Right forelimb (tissue), 1 donor: ENCODE data around the gene SNAPC2.
"Not testable (repeated sequence)": the region's sequence is repeated elsewhere in the genome, so short reads cannot be mapped to it uniquely, and the experiment has no call there.

ENCODE experiments used
- DNase-seq: peaks from one replicate; pipeline ENCODE4 v3.0.0-alpha.2; 2018

The SNAPC2 gene

DNA sequence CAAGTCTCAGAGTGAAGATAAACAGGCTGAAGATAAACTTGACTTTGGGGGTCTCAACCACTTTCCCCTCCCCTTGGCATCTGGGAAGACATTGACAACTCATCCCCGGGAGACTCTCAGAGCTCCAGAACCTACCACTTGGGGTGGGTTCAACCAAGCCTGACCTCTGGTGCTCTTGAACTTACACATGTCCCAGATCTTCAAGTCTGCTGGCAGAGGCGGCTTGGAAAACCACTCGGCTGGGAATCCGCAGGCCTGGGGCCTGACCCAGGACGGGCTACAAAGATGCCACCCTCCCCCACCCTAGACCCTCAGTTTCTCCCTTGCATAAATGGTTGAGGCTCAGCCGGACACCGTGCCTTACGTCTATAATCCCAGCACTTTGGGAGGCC, 31.3 kb upstream of the SNAPC2 start:
- no peak for DNase-seq

DNA sequence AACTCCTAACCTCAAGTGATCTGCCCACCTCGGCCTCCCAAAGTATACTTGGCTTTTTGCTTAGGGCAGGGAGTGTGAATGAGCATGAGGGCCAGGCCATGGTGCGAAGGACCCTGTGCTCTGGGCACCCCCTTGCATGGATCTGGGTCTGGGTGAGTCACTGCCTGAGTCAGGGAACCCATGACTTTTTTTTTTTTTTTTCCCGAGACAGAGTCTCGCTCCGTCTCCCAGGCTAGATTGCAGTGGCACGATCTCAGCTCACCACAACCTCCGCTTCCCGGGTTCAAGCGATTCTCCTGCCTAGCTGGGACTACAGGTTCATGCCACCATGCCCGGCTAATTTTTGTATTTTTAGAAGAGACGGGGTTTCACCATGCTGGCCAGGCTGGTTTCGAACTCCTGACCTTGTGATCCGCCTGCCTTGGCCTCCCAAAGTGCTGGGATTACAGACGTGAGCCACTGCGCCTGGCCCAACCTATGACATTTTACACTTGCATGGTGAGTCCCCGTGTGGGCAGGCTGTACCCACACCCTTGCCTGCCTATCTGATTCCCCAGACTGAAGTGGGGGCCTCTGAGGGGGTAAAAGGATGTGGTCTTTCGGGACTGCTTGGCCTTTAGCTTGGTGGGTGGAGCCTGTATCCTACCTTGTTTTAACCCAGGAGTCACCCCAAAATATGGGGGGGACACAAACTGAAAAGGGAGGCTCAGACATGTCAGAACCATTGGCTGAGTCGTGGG, 26.6 kb upstream of the SNAPC2 start:
- not testable (repeated sequence) for DNase-seq

DNA sequence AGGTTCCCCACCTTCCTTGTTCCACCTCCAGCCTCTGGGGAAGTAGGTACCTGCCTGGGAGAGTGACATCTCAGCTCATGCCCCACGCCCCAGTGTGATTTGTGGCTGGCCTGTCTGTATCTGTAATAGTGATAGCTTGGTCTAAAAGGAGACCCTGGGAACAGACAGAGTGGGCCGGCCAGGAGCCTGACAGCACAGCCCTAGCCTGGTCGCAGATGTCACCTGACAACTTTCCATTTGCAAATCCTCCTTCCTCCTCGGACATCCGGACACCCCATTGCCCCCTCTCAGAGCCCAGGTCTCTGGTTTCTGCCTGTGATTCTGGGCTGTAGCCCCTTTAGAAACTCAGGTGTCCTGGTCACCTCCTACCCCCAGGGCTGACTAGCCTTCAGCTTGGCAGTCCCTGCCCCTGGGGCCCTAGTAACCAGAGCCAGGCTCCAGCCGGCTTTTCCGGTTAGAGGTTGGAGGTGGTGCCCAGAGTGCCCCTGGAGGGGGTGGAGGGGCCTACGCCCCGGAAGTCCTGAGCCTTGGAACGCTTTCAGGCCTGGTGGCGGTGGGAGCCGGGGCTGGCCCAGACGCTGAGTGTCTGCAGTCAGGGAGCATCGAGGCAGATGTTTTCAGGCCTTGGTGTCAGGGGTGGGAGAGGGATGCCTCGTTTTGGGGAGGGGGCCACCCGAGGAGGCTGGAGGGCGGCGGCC, 25.4 kb upstream of the SNAPC2 start:
- no peak for DNase-seq

DNA sequence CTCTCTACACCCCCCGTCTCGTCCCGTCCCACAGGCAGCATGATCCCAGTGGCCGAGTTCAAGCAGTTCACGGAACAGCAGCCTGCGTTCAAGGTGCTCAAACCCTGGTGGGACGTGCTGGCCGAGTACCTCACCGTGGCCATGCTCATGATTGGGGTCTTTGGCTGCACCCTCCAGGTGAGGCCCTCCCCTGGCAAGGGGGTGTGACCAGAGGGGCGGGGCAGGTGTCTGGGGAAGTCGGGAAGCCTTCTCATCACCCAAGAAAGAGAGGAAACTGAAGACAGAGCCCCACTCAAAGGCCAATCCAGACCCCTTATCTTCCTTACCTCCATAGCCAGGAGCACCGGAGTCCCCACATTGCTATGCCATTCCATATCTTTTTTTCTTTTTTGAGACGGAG, 24.6 kb upstream of the SNAPC2 start:
- no peak for DNase-seq

DNA sequence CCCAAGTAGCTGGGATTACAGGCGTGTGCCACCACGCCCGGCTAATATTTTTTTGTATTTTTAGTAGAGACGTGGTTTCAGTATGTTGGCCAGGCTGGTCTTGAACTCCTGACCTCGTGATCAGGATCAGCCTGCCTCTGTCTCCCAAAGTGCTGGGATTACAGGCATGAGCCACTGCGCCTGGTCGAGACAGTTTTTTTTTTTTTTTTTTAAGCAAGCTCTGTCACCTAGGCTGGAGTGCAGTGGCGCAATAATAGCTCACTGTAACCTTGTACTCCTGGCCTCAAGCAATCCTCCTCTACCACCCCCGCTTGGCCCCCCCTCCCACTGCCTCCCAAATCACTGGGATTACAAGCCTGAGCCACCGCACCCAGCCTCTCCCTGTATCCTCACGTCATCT, 22.8 kb upstream of the SNAPC2 start:
- DNase-seq: no peak

DNA sequence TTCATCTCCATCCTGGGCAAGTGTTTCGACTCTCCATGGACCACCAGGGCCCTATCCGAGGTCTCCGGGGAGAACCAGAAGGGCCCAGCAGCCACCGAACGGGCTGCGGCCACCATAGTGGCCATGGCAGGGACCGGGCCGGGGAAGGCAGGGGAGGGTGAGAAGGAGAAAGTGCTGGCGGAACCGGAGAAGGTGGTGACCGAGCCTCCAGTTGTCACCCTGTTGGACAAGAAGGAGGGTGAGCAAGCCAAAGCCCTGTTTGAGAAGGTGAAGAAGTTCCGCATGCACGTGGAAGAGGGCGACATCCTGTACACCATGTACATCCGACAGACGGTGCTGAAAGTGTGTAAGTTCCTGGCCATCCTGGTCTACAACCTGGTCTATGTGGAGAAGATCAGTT, 21.2 kb upstream of the SNAPC2 start:
- DNase-seq: no peak

DNA sequence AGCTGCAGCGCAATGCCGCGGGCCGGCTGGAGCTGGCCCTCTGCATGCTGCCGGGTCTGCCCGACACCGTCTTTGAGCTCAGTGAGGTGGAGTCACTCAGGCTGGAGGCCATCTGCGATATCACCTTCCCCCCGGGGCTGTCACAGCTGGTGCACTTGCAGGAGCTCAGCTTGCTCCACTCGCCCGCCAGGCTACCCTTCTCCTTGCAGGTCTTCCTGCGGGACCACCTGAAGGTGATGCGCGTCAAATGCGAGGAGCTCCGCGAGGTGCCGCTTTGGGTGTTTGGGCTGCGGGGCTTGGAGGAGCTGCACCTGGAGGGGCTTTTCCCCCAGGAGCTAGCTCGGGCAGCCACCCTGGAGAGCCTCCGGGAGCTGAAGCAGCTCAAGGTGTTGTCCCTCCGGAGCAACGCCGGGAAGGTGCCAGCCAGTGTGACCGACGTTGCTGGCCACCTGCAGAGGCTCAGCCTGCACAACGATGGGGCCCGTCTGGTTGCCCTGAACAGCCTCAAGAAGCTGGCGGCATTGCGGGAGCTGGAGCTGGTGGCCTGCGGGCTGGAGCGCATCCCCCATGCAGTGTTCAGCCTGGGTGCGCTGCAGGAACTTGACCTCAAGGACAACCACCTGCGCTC, 20.3 kb upstream of the SNAPC2 start:
- DNase-seq: no peak

DNA sequence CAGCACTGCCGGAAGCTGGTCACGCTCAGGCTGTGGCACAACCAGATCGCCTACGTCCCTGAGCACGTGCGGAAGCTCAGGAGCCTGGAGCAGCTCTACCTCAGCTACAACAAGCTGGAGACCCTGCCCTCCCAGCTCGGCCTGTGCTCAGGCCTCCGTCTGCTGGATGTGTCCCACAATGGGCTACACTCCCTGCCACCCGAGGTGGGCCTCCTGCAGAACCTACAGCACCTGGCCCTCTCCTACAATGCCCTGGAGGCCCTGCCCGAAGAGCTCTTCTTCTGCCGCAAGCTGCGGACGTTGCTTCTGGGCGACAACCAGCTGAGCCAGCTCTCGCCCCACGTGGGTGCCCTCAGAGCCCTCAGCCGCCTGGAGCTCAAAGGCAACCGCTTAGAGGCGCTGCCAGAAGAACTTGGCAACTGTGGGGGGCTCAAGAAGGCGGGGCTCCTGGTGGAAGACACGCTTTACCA, 19.7 kb upstream of the SNAPC2 start:
- no peak for DNase-seq

DNA sequence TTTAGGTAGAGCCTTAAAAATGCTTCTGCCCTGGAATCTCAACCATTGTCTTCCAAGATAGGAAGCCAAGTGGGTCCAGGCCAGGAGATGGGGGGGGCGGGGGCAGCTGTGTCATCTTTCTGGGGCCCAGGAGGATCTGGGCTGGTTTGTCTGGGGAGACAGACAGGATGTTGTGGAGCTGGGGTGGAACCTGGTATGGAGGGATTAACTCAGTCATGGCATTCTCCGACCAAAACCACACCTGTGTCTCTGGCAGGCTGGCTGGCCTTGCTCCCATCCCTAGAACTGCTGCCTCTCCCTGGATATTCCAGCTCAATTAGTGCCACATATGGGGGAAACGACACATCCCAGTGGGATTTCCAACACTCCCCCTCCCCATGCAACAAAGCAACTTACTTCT, 19.2 kb upstream of the SNAPC2 start:
- DNase-seq: no peak

DNA sequence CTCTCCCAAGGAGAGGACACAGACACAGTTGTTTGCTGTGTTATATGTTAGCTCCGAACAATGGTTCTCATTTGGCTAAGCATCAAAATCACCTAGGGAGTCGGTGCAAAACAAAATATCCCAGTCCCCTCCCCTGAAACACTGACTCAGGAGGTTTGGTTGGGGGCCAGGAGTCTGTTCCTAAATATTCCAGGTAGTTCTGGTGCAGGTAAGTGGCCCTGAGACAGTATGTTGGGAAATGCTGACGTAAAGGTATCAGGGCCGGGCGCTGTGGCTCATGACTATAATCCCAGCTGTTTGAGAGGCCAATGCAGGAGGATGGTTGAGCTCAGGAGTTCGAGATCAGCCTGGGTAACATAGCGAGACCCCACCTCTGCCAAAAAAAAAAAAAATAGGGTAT, 18.8 kb upstream of the SNAPC2 start:
- DNase-seq: no peak

DNA sequence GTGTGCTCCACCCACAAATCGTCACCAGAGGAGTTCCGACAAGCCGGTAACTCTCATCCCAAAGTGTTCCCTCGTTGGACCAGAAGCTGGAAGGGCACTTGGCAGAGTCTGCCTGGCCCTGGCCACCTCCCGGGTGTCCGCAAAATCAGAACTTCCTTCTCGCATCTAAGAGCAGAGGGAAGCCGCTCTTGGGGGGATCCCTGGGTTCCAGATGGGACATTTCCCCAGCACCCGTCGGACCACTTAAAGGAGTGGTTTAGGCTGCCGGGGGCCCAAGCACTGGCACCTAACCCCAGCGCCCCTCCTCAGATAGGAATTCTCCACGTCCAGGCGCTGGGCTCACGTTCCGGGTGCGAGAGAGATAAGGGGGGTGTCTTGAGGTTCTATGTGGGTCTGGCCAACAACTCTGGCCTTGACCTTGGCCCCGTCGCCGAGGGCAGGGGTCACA, 17.3 kb upstream of the SNAPC2 start:
- no peak for DNase-seq

DNA sequence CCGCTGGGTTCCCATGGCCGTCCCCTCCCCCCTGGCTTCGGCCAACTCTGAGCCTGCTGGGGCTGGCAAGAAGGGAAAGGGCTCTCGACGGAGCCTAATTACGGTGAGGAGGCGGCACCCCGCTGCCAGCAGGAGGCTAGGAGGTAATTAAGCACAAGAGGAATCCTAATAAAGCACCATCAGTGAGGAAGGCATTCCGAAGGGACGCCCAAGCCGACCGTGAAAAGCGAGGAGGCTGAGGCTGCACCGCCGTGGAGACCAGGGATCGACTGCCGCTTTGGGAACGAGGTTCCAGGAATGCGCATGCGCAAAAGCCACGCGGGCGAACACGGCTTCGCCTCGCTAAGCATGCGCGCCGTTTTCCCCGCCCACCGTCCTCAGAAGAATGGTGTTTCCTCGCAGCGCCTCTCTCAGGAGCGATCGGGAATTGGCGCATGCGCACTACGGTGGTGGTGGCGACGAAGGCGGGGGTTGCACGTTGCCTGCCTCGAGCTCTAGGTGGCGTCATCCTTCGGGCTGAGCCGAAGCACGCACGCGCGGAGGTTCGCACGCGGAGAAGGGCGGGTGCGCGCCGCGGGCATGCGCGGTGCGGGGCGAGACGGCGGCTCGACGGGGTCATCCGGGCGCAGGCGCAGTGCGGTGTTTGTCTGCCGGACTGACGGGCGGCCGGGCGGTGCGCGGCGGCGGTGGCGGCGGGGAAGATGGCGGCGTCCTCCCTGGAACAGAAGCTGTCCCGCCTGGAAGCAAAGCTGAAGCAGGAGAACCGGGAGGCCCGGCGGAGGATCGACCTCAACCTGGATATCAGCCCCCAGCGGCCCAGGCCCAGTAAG, 16.7 kb upstream of the SNAPC2 start, which contains the start of gene MAP2K7:
Gene MAP2K7, plus strand, starts transcription at position 634 of the 830 bp plus-strand sequence. Its CDS starts 68 bp downstream, at position 702.
- peak; percentile 100 for DNase-seq

DNA sequence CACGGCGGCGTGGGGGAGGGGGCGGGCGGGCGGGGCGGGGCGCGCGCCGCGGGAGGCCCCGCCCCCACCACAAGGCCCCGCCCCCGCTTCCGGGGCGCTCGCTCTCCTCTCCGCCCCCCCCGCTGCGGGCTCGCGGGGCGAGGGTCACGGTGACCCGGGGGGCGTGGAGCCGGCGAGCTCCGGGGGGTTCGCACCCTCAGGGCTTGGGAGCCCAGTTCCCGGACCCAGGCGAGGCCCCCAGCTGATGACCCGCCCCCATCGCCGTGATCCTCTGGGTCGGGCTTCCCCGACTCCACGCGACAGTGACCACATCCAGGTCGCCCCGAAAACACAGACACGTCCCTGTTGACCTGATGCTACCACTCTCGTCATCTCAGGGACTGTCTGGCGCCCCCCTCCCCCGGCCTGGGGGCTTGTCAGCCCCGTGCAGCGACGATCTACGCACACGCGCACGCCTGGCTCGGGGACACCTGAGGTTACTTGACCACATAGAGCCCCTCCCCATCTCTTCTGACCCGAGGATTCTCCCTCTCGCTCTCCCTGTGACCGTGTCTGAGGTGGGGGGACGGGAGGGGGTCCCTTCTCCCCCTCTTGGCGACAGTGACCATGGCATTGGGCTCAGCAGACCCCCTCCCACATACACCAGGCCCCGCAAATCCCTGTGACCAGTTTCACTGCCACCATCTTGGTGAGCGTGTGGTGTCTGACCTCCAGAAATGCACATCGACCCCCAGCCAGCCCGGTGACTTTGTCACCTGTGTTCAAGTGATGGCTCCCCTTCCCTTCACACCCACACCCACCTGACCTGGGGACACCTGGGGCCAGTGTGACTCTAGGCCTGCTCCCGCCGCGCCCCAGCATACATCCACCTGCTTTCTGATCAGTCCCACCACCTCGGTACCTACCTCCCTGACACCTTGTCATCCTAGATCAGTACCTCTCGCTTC, 15.8 kb upstream of the SNAPC2 start:
- DNase-seq: no peak

DNA sequence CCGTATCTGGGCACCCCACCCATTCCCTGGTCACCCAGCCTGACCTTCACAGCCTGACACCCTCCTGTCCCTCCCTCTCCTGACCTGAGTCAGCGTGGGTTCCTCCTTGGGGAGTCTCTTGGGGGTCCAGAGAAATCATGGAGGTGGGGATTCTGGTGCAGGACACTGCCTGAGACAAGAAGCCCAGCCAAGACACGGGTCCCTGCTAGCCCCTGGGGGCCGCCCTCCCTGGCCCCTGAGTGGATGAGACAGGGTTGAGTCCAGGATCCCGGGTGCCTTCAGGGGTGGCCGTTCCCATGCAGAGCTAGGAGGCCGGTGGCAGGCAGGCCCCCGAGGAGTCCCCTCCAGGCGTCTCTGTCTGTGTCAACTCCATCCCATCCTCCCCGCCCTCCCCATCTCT, 14.9 kb upstream of the SNAPC2 start:
- DNase-seq: no peak

DNA sequence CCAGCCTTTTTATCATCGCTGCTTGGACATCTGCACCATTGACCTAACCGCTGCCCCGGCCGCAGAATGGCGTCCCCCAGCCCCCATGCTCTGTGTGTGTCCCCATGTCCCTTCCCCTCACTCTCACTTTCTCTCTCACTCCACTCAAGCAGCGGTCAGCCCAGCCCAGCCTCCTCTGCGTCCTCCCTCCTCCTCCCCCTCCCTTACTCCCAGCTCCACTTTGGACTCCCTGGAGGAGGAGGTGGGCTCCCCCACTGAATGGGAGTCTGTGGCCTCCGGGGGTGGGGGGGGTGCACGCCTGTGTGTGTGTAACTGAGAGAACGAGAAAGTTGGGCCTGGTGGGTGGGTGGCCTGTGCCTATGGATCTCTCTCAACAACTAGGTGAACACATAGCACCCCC, 14.3 kb upstream of the SNAPC2 start:
- DNase-seq: no peak

DNA sequence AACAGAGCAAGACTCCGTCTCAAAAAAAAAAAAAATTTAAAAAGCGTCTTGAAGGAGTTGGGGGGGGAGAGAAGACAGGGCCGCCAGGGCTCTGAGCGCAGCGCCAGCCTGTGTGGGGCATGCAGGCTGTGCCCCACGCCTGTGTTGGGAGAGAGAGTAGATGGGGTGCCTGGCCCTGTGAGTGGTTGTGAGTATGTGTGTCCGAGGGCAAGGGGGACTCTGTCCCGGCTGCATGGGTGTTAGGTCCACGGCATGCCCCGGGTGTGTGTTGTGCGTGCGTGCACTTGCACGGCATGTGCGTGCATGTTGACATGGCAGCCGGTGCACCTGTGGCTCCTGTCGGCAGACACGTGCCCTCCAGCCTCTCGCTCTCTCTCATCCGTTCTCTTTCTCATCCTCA, 13.0 kb upstream of the SNAPC2 start:
- DNase-seq: no peak

DNA sequence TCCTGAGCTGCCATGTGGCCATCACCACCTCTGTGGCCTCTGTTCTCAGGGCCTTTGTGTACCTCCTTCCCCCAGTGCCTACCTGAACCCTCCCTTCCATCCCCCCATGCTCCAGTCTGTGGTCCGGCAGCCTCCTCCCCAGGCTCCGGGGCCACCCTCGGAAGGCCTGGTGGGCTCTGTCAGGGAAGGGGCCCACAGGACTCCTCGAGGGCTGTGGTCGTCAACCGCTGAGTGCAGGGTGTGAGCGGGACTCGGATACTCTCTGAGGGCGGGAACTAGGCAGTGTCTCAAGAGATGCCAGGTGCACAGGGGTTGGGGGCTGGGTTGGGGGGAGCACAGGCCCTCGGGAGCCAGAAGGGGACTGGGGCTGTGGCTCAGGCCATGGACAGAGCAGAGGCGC, 12.6 kb upstream of the SNAPC2 start:
- DNase-seq: no peak

DNA sequence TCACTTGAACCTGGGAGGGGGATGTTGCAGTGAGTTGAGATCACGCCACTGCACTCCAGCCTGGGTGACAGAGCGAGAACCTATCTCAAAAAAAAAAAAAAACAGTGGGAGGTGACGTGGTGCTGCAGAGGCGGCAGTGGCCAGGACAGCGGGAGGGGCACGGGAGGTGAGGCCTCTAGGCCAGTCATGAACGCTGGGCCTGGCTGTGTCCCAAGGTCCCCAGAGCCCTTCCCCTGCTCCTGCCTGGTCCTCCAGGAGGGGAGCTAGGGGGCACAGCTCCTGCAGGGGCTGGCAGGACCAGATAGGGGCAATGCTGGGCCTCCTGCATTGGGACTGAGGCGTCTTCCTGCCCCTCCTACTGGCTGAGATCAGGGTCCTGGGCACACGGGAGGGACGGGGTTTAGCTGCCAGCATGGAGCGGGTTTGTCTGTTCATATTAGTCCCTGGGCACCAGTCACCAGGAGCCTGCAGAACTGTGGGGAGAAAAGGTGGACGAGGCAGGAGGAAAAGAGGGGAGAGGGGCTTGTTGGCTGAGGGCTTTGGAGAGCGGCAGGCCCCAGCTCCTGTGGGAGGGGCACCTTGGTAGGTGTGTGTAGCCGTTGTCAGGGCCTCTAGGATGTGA, 11.9 kb upstream of the SNAPC2 start:
- no peak for DNase-seq

DNA sequence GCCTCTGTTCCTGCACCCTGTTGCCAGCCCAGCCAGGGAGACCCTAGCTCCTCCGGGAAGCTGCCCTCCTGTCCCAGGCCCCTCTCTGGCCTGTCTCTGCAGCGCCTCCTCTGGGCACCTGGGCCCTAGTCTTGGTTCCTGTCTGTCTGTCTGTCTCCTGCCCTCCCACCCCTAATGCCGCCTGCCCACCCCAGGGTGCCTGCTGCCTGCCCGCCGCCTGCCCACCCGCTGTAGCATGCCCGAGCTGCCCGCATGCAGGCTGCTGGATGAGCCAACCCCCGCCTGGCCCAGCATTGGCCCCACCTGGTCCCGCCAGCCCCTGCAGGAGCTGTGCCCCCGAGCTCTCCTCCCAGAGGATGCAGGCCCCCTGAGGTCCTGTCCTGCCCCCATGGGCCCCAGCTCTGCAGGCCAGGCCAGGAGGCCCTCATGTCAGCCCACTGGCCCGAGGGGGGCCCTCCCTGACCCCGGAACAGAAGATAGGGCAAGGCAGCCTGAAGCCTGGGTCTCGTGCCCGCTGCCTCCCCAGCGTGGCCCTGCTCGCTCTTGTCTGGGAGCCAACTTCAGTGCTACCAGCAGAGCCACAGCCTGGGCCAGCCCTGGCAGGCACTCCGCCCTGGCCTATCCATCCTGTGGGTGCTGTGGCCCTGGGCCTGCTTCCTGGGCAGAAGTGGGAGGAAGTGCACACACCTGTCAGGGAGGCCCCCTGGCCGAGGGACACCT, 11.2 kb upstream of the SNAPC2 start:
- DNase-seq: no peak

DNA sequence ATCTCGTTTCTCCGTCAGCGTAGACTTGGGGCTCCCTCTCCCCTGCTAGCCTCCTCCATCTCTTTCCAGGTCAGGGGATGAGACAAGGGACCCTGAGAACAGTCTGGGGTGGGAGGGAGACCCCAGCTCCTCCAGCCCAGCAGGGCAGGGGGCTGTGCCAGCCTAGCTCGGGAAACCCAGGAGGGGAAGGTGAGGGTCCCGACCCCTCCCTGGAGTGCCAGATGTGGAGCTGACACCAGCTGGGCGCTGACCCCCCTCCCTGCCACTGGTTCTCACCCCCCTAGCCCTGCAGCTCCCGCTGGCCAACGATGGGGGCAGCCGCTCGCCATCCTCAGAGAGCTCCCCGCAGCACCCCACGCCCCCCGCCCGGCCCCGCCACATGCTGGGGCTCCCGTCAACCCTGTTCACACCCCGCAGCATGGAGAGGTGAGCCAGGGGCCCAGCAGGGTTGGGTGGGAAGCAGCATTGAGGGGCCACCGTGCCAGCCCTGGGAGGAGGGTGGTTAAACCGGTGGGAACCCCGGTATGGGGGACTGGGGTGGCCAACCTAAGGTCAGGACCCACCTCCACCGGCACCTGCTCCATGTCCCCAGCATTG, 10.6 kb upstream of the SNAPC2 start:
- no peak for DNase-seq
